ENCODE results near the gene USP3.

USP3 gene

GRCh38 chr15:63526401-63526800 is 22.0 kb downstream of the USP3 start:
- TF ChIP-seq GATA3 (IDR thresholded peaks at IDR 0.05; ENCODE audit: low read depth, low read length) (no peak), GATA2 (IDR thresholded peaks at IDR 0.05; ENCODE audit: low read depth, low read length) (no peak)

- TF ChIP-seq GATA2 (IDR thresholded peaks at IDR 0.05; ENCODE audit: low read depth, low read length): no peak
Measured at GRCh38 chr15:63528138-63528659, 23.8 kb downstream of the USP3 start.

GRCh38 chr15:63530235-63530634 is 25.8 kb downstream of the USP3 start:
- TF ChIP-seq GATA2 (IDR thresholded peaks at IDR 0.05; ENCODE audit: low read depth, low read length) (no peak), GATA3 (IDR thresholded peaks at IDR 0.05; ENCODE audit: low read depth, low read length) (no peak)

- TF ChIP-seq GATA3 (IDR thresholded peaks at IDR 0.05; ENCODE audit: low read depth, low read length): no peak
- TF ChIP-seq GATA2 (IDR thresholded peaks at IDR 0.05; ENCODE audit: low read depth, low read length): no peak
Measured at GRCh38 chr15:63530752-63531299, 26.4 kb downstream of the USP3 start.

GRCh38 chr15:63531586-63531985 is 27.2 kb downstream of the USP3 start:
- no peak for TF ChIP-seq GATA3 (IDR thresholded peaks at IDR 0.05; ENCODE audit: low read depth, low read length)
- TF ChIP-seq GATA2 (IDR thresholded peaks at IDR 0.05; ENCODE audit: low read depth, low read length): no peak

- TF ChIP-seq GATA2 (IDR thresholded peaks at IDR 0.05; ENCODE audit: low read depth, low read length): no peak
- no peak for TF ChIP-seq GATA3 (IDR thresholded peaks at IDR 0.05; ENCODE audit: low read depth, low read length)
Measured at GRCh38 chr15:63532307-63532744, 27.9 kb downstream of the USP3 start.

- TF ChIP-seq GATA2 (IDR thresholded peaks at IDR 0.05; ENCODE audit: low read depth, low read length) (no peak), GATA3 (IDR thresholded peaks at IDR 0.05; ENCODE audit: low read depth, low read length) (no peak)
Measured at GRCh38 chr15:63535689-63536088, 31.3 kb downstream of the USP3 start.

DNA sequence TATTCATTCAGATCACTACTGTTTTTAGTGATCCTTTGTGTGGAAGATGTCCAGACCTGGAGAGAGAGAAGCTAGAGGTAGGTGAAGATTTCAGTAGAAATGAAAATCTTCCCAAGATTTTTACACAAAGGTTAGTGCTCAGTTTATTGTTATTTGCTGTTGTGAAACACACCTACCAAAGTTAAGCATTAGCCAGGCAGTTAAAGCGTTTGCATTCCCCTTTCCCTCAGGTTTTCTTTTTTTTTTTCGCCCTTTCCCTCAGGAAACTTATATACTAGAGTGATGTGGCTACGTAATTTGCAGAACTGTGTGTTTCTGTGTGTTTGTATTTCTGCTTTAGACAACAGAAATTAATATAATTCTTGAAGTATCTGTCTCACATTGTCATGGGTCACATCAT is 34.5 kb downstream of the USP3 start:
- TF ChIP-seq GATA3 (IDR thresholded peaks at IDR 0.05; ENCODE audit: low read depth, low read length) (no peak), GATA2 (IDR thresholded peaks at IDR 0.05; ENCODE audit: low read depth, low read length) (no peak)

DNA sequence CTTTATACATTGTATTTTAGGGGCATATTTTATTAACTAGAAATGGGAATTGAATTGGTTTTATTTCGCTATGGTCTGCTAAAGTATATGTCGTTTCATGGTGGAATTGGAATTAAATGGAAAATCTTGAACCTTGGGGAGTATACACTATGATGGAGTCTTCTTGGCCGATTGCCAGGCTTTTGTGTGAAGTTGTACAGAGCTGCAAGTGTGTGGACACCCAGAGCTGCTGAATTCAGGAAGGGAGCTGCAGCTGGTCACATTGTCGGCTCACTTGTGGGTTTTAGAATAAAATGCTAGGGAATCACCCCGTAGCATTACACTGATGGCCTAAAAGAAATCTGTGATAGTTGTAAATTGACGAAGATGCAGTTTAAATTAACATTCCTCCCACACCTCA is 35.1 kb downstream of the USP3 start:
- TF ChIP-seq GATA2 (IDR thresholded peaks at IDR 0.05; ENCODE audit: low read depth, low read length) (no peak), GATA3 (IDR thresholded peaks at IDR 0.05; ENCODE audit: low read depth, low read length) (no peak)

DNA sequence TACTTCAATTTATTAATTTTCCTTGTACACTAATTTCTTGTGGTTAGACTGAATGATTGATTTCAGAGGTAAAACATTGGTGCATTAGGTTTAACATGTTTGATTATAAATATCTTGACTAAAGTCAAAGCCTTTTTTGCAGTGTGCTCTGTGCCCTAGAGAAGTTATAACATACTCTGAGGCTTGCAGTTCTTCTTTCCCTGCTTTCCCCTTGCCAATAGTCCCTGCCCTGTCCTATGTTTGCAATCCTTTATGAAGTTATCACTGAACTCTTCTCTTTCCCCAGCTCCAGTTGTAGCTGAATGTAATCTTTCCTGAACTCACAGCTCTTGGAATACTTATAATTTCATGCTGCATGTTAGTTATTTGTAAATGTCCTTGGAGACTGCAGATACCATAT is 35.6 kb downstream of the USP3 start:
- TF ChIP-seq GATA3 (IDR thresholded peaks at IDR 0.05; ENCODE audit: low read depth, low read length) (no peak), GATA2 (IDR thresholded peaks at IDR 0.05; ENCODE audit: low read depth, low read length) (no peak)

- TF ChIP-seq GATA2 (IDR thresholded peaks at IDR 0.05; ENCODE audit: low read depth, low read length) (no peak), GATA3 (IDR thresholded peaks at IDR 0.05; ENCODE audit: low read depth, low read length) (no peak)
Measured at GRCh38 chr15:63540449-63540848, 36.1 kb downstream of the USP3 start.

GRCh38 chr15:63544258-63545026 is 40.0 kb downstream of the USP3 start:
- no peak for TF ChIP-seq GATA3 (IDR thresholded peaks at IDR 0.05; ENCODE audit: low read depth, low read length)

GRCh38 chr15:63545520-63545919 is 41.1 kb downstream of the USP3 start:
- no peak for TF ChIP-seq GATA3 (IDR thresholded peaks at IDR 0.05; ENCODE audit: low read depth, low read length)

DNA sequence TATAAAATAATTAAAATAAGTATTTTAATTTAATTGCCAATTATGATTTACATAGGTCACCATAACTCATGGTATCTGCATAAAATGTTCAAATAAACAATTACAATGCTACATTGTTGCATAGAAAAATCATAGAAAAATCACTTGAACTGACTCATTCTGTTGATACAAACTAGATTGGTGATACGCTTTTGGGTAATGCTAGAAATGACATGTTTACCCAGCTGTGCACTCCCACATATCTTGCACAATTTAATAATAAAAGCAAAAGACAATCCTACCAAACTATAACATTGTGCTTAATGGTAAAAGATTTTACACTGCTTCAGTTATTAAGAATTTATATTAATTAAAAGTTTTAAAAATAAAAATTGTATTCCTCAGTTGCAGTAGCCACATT is 47.0 kb downstream of the USP3 start:
- TF ChIP-seq GATA3 (IDR thresholded peaks at IDR 0.05; ENCODE audit: low read depth, low read length): no peak
- TF ChIP-seq GATA2 (IDR thresholded peaks at IDR 0.05; ENCODE audit: low read depth, low read length): no peak

- no peak for TF ChIP-seq GATA3 (IDR thresholded peaks at IDR 0.05; ENCODE audit: low read depth, low read length)
Measured at GRCh38 chr15:63553388-63553791, 49.0 kb downstream of the USP3 start.

Measured in SH-SY5Y (cell line).